Trophoblast cell (in vitro differentiated cells and primary cell): ENCODE data around the gene INKA2.

Source experiments
- DNase-seq, 2 donors: peaks; one replicate each; pipeline ENCODE4 v3.0.0-alpha.2; 2016
- H2AFZ ChIP-seq: 2 replicates; pipeline ENCODE4 v1.6.1; 2013; ENCODE audit warnings: low read length, moderate library complexity, mild to moderate bottlenecking; ENCODE audit not compliant: insufficient read depth, poor library complexity
- H2AK5ac ChIP-seq: 2 replicates; pipeline ENCODE4 v1.6.1; 2013; ENCODE audit warnings: mild to moderate bottlenecking, low read length
- H2BK120ac ChIP-seq: 2 replicates; pipeline ENCODE4 v1.6.1; 2013; ENCODE audit warnings: low read length, mild to moderate bottlenecking, moderate library complexity; ENCODE audit not compliant: insufficient read depth, poor library complexity
- H2BK12ac ChIP-seq: 2 replicates; pipeline ENCODE4 v1.6.1; 2013; ENCODE audit warnings: mild to moderate bottlenecking, low read length, moderate library complexity
- H2BK5ac ChIP-seq: 2 replicates; pipeline ENCODE4 v1.6.1; 2013; ENCODE audit warnings: low read length, low read depth, moderate library complexity, mild to moderate bottlenecking; ENCODE audit not compliant: poor library complexity
- H3K14ac ChIP-seq: 2 replicates; pipeline ENCODE4 v1.6.1; 2013; ENCODE audit warnings: mild to moderate bottlenecking, low read length
- H3K18ac ChIP-seq: 2 replicates; pipeline ENCODE4 v1.6.1; 2013; ENCODE audit warnings: mild to moderate bottlenecking, low read length
- H3K23ac ChIP-seq: 2 replicates; pipeline ENCODE4 v1.6.1; 2013; ENCODE audit warnings: low read length
- H3K27ac ChIP-seq: 2 replicates; pipeline ENCODE4 v1.5.1; 2013; ENCODE audit warnings: low read depth, mild to moderate bottlenecking, inconsistent platforms, low read length, moderate library complexity
- H3K27me3 ChIP-seq: 2 replicates; pipeline ENCODE4 v1.6.1; 2013; ENCODE audit warnings: inconsistent platforms, mild to moderate bottlenecking, low read length, moderate library complexity; ENCODE audit not compliant: insufficient read depth
- H3K36me3 ChIP-seq, 2 experiments: 1 replicate in 1 of 2; 2 replicates in 1 of 2; pipeline ENCODE4 v1.6.1; 2013; ENCODE audit warnings: low read length in 2 of 2, mild to moderate bottlenecking in 2 of 2, moderate library complexity in 1 of 2; ENCODE audit not compliant: insufficient read depth in 2 of 2, control insufficient read depth in 1 of 2
- H3K4ac ChIP-seq: 2 replicates; pipeline ENCODE4 v1.6.1; 2013; ENCODE audit warnings: low read depth, mild to moderate bottlenecking, low read length, moderate library complexity
- H3K4me1 ChIP-seq, 2 experiments: 1 replicate in 1 of 2; 2 replicates in 1 of 2; pipeline ENCODE4 v1.6.1; 2013; ENCODE audit warnings: low read length in 2 of 2, mild to moderate bottlenecking in 2 of 2, moderate library complexity in 1 of 2; ENCODE audit not compliant: insufficient read depth in 2 of 2, control insufficient read depth in 1 of 2
- H3K4me2 ChIP-seq: 2 replicates; pipeline ENCODE4 v1.6.1; 2013; ENCODE audit warnings: inconsistent platforms, mild to moderate bottlenecking, low read length, moderate library complexity
- H3K4me3 ChIP-seq: 2 replicates; pipeline ENCODE4 v1.5.1; 2013; ENCODE audit warnings: mild to moderate bottlenecking, low read depth, low read length, inconsistent platforms
- H3K79me1 ChIP-seq: one replicate; pipeline ENCODE4 v1.6.1; 2013; ENCODE audit warnings: low read length
- H3K79me2 ChIP-seq: 2 replicates; pipeline ENCODE4 v1.6.1; 2013; ENCODE audit warnings: low read length, mild to moderate bottlenecking; ENCODE audit not compliant: control insufficient read depth, insufficient read depth, poor library complexity
- H3K9ac ChIP-seq: 2 replicates; pipeline ENCODE4 v1.6.1; 2013; ENCODE audit warnings: mild to moderate bottlenecking, low read length
- H3K9me3 ChIP-seq: 2 replicates; pipeline ENCODE4 v1.6.1; 2013; ENCODE audit warnings: low read depth, mild to moderate bottlenecking, control low read depth, inconsistent platforms, low read length; ENCODE audit not compliant: insufficient read depth
- H4K12ac ChIP-seq: 2 replicates; pipeline ENCODE4 v1.6.1; 2013; ENCODE audit warnings: low read depth, mild to moderate bottlenecking, low read length, moderate library complexity
- H4K8ac ChIP-seq: 2 replicates; pipeline ENCODE4 v1.6.1; 2013; ENCODE audit warnings: low read depth, mild to moderate bottlenecking, low read length, moderate library complexity
- H4K91ac ChIP-seq: one replicate; pipeline ENCODE4 v1.6.1; 2013; ENCODE audit warnings: low read depth, mild to moderate bottlenecking, low read length, moderate library complexity
- WGBS: extraction: QIAGEN DNeasy Blood & Tissue Kit; methylation state at CpG from one replicate; pipeline ENCODE4 v1.1.7; 2013; ENCODE audit warnings: missing lambda C conversion rate; ENCODE audit not compliant: insufficient read length, insufficient coverage; ENCODE audit errors: extremely low coverage; 5-methylcytosine and 5-hydroxymethylcytosine counted together

INKA2 gene

GRCh38 chr1:111778541-111779051 lies 39.4 kb upstream of the INKA2 start:
- H2AFZ ChIP-seq, result no peak overlapping the region
- no peaks in the 10 kb centered on the region for H3K36me3 ChIP-seq
- no peak overlapping the region for H2BK5ac ChIP-seq
- H3K9me3 ChIP-seq, result no peaks in the 10 kb centered on the region
- no peaks in the 10 kb centered on the region for H3K79me2 ChIP-seq
- no peak overlapping the region for H3K18ac ChIP-seq
- no peak overlapping the region for H4K91ac ChIP-seq
- H4K8ac ChIP-seq, result no peak overlapping the region
- no peak overlapping the region for H2AK5ac ChIP-seq
- H3K79me1 ChIP-seq, result no peaks in the 10 kb centered on the region
- H4K12ac ChIP-seq, result no peak overlapping the region
- H2BK120ac ChIP-seq, result no peak overlapping the region
- no peak overlapping the region for H3K9ac ChIP-seq
- H2BK12ac ChIP-seq, result no peak overlapping the region
- no peak overlapping the region for H3K23ac ChIP-seq
- H3K14ac ChIP-seq, result no peak overlapping the region
- peaks cover 8 to 9% of the 10 kb centered on the region in 2 experiments for H3K4me1 ChIP-seq
- H3K27me3 ChIP-seq, result no peaks in the 10 kb centered on the region
- no peak overlapping the region for H3K4ac ChIP-seq
- peak; percentile 18 to 59 for DNase-seq
- no CpG with 5 or more reads among the region's 2 CpGs for WGBS
- no peak overlapping the region for H3K27ac ChIP-seq
- no peak overlapping the region for H3K4me3 ChIP-seq
- no peak overlapping the region for H3K4me2 ChIP-seq

- no peaks in the 10 kb centered on the region for H3K9me3 ChIP-seq
- DNase-seq, result peak in 1 of 2 donors; percentile 30
- H3K4ac ChIP-seq, result no peak overlapping the region
- no peak overlapping the region for H3K23ac ChIP-seq
- WGBS, result no CpG with 5 or more reads among the region's 6 CpGs
- no peaks in the 10 kb centered on the region for H3K27me3 ChIP-seq
- no peak overlapping the region for H4K12ac ChIP-seq
- H3K14ac ChIP-seq, result no peak overlapping the region
- no peaks in the 10 kb centered on the region for H3K79me2 ChIP-seq
- no peak overlapping the region for H3K9ac ChIP-seq
- H3K27ac ChIP-seq, result no peak overlapping the region
- no peak overlapping the region for H3K18ac ChIP-seq
- H3K79me1 ChIP-seq, result no peaks in the 10 kb centered on the region
- no peak overlapping the region for H2BK5ac ChIP-seq
- H3K4me1 ChIP-seq, result peaks cover 8 to 9% of the 10 kb centered on the region in 2 experiments
- H2BK12ac ChIP-seq, result no peak overlapping the region
- H4K91ac ChIP-seq, result peak overlapping the region; percentile 11
- no peak overlapping the region for H3K4me2 ChIP-seq
- H2AFZ ChIP-seq, result no peak overlapping the region
- no peak overlapping the region for H2AK5ac ChIP-seq
- H2BK120ac ChIP-seq, result no peak overlapping the region
- H3K4me3 ChIP-seq, result no peak overlapping the region
- no peaks in the 10 kb centered on the region for H3K36me3 ChIP-seq
- peak overlapping the region; percentile 31 for H4K8ac ChIP-seq
Measured at GRCh38 chr1:111778066-111778465, 38.9 kb upstream of the INKA2 start.

GRCh38 chr1:111777301-111777700 lies 38.1 kb upstream of the INKA2 start:
- Histone ChIP-seq H2AK5ac (no peak overlapping the region), H3K36me3 (no peaks in the 10 kb centered on the region), H4K91ac (no peak overlapping the region), H3K79me1 (no peaks in the 10 kb centered on the region), H4K8ac (no peak overlapping the region), H3K27ac (no peak overlapping the region), H4K12ac (no peak overlapping the region), H3K4me2 (no peak overlapping the region), H3K9ac (no peak overlapping the region), H3K18ac (no peak overlapping the region), H2BK5ac (no peak overlapping the region), H2AFZ (no peak overlapping the region), H3K9me3 (no peaks in the 10 kb centered on the region), H3K4me1 (peaks cover 8 to 9% of the 10 kb centered on the region in 2 experiments), H3K79me2 (no peaks in the 10 kb centered on the region), H3K27me3 (no peaks in the 10 kb centered on the region), H3K14ac (no peak overlapping the region), H3K4me3 (no peak overlapping the region), H2BK120ac (no peak overlapping the region), H3K23ac (no peak overlapping the region), H3K4ac (no peak overlapping the region), H2BK12ac (no peak overlapping the region)
- no CpG with 5 or more reads among the region's 1 CpG for WGBS
- peak in 1 of 2 donors; percentile 25 for DNase-seq

- Histone ChIP-seq H3K14ac (no peak overlapping the region), H3K4me3 (no peak overlapping the region), H3K36me3 (no peaks in the 10 kb centered on the region), H4K91ac (no peak overlapping the region), H3K9ac (no peak overlapping the region), H3K4me2 (no peak overlapping the region), H2AK5ac (no peak overlapping the region), H2BK12ac (no peak overlapping the region), H3K79me2 (no peaks in the 10 kb centered on the region), H2AFZ (no peak overlapping the region), H4K8ac (no peak overlapping the region), H3K79me1 (no peaks in the 10 kb centered on the region), H3K4me1 (peaks cover 8 to 9% of the 10 kb centered on the region in 2 experiments), H3K27me3 (no peaks in the 10 kb centered on the region), H3K9me3 (no peaks in the 10 kb centered on the region), H2BK5ac (no peak overlapping the region), H2BK120ac (no peak overlapping the region), H3K4ac (no peak overlapping the region), H3K18ac (no peak overlapping the region), H4K12ac (no peak overlapping the region), H3K27ac (no peak overlapping the region), H3K23ac (no peak overlapping the region)
- DNase-seq, result no peak
- no CpG with 5 or more reads among the region's 8 CpGs for WGBS
Measured at GRCh38 chr1:111776861-111777260, 37.7 kb upstream of the INKA2 start.
